ENCODE results near the gene SSX2IP.

- no peak for TF ChIP-seq CTCF (IDR thresholded peaks at IDR 0.05)
- TF ChIP-seq ZFX (IDR thresholded peaks at IDR 0.05; ENCODE audit: borderline replicate concordance): no peak
Observed at GRCh38 chr1:84605157-84605556, 85.1 kb downstream of the SSX2IP start.

Measured in 22Rv1 (cell line).